CD4-positive, alpha-beta T cell treated with Interleukin-21 for 1 hour (primary cell): ENCODE results near the gene PSME3IP1.

Source experiments
- DNase-seq: peaks from one replicate; pipeline ENCODE4 v3.0.0-alpha.2; 2020

Gene PSME3IP1

GRCh38 chr16:57166951-57167350, 18.9 kb downstream of the PSME3IP1 start:
- DNase-seq: no peak

- DNase-seq: no peak
Measured at GRCh38 chr16:57166451-57166850, 19.4 kb downstream of the PSME3IP1 start.

- DNase-seq: no peak
Measured at GRCh38 chr16:57165938-57166337, 19.9 kb downstream of the PSME3IP1 start.

GRCh38 chr16:57165483-57165882, 20.4 kb downstream of the PSME3IP1 start:
- no peak for DNase-seq

GRCh38 chr16:57163842-57164241, 22.0 kb downstream of the PSME3IP1 start:
- DNase-seq: no peak

GRCh38 chr16:57159447-57159846, 26.4 kb downstream of the PSME3IP1 start:
- DNase-seq: no peak

GRCh38 chr16:57157533-57157932, 28.3 kb downstream of the PSME3IP1 start:
- DNase-seq: no peak

GRCh38 chr16:57156351-57156703, 29.5 kb downstream of the PSME3IP1 start:
- DNase-seq: no peak

GRCh38 chr16:57155702-57156350, 30.0 kb downstream of the PSME3IP1 start:
- no peak for DNase-seq

GRCh38 chr16:57153841-57154240, 32.0 kb downstream of the PSME3IP1 start:
- DNase-seq: no peak

- DNase-seq: no peak
Measured at GRCh38 chr16:57152096-57153093, 33.4 kb downstream of the PSME3IP1 start.

GRCh38 chr16:57151369-57151768, 34.5 kb downstream of the PSME3IP1 start:
- no peak for DNase-seq

- no peak for DNase-seq
Measured at GRCh38 chr16:57150682-57151330, 35.0 kb downstream of the PSME3IP1 start.

- no peak for DNase-seq
Measured at GRCh38 chr16:57149391-57149790, 36.4 kb downstream of the PSME3IP1 start.

- DNase-seq: no peak
Measured at GRCh38 chr16:57148481-57148880, 37.4 kb downstream of the PSME3IP1 start.

GRCh38 chr16:57147381-57148221, 38.2 kb downstream of the PSME3IP1 start:
- DNase-seq: no peak

- no peak for DNase-seq
Measured at GRCh38 chr16:57146735-57147134, 39.1 kb downstream of the PSME3IP1 start.

GRCh38 chr16:57146040-57146647, 39.7 kb downstream of the PSME3IP1 start:
- DNase-seq: no peak

GRCh38 chr16:57145046-57146021, 40.5 kb downstream of the PSME3IP1 start:
- DNase-seq: no peak

- DNase-seq: no peak
Measured at GRCh38 chr16:57144027-57144426, 41.8 kb downstream of the PSME3IP1 start.
